Adrenal gland (tissue), 5 donors: Measurements from ENCODE around the gene PAX5.

Source experiments
- CTCF ChIP-seq, 6 experiments: fragments of 450-650 bp in 4 of 6; fragments of 200-600 bp in 2 of 6; sonication (generic) in 1 of 6; IDR thresholded peaks; 1 replicate in 5 of 6; 2 replicates in 1 of 6; pipeline versions ENCODE4 v1.5.1 to v1.8.0; 2016 to 2021; ENCODE audit warnings: antibody characterized with exemption in 6 of 6, mild to moderate bottlenecking in 2 of 6, moderate library complexity in 1 of 6
- POLR2A ChIP-seq, 2 donors: fragments of 450-650 bp; IDR thresholded peaks; one replicate each; pipeline ENCODE4 v1.6.1; 2017; ENCODE audit warnings: antibody characterized with exemption in 2 of 2, mild to moderate bottlenecking in 2 of 2, moderate library complexity in 1 of 2
- donor health status: DM: no; HTN: no; CAD: no.

GRCh38 chr9:36969216-36969771, 64.8 kb downstream of the PAX5 start:
- TF ChIP-seq CTCF (IDR thresholded peaks at IDR 0.05): no peak
- no peak for TF ChIP-seq POLR2A (IDR thresholded peaks at IDR 0.05)
